Neural cell (in vitro differentiated cells): Measurements from ENCODE around the gene P2RX3. TPM values are rescaled to one million over a fixed set of nuclear protein-coding genes. Genes with fewer than 3 reads are reported as not detected.

ENCODE experiments used
- H2AFZ ChIP-seq: fragments of 200-600, 300-800 bp; sonication (generic), shearing (Covaris generic); 2 replicates; pipeline ENCODE4 v1.6.0; 2014; ENCODE audit warnings: low read depth, mild to moderate bottlenecking, antibody characterized with exemption, low read length, moderate library complexity
- H3F3A ChIP-seq: fragments of 200-600 bp; shearing (Covaris generic); 2 replicates; pipeline ENCODE4 v1.6.1; 2016; ENCODE audit warnings: mild to moderate bottlenecking, moderate library complexity, mixed read lengths, antibody characterized with exemption, low read length; ENCODE audit not compliant: insufficient read depth, poor library complexity, severe bottlenecking
- H3K27ac ChIP-seq: fragments of 200-600, 300-800 bp; sonication (generic), shearing (Covaris generic); 2 replicates; pipeline ENCODE4 v1.5.1; 2014; ENCODE audit warnings: mild to moderate bottlenecking, low read length, moderate library complexity
- H3K27me3 ChIP-seq: fragments of 300-800, 200-600 bp; sonication (generic), shearing (Covaris generic); 2 replicates; pipeline ENCODE4 v1.6.0; 2014; ENCODE audit warnings: mild to moderate bottlenecking, low read depth, low read length, moderate library complexity; ENCODE audit not compliant: insufficient read depth
- H3K36me3 ChIP-seq: fragments of 300-800, 200-600 bp; sonication (generic), shearing (Covaris generic); 2 replicates; pipeline ENCODE4 v1.5.1; 2014; ENCODE audit warnings: mild to moderate bottlenecking, antibody characterized with exemption, low read length, moderate library complexity; ENCODE audit not compliant: insufficient read depth
- H3K4me2 ChIP-seq: fragments of 300-800, 200-600 bp; sonication (generic), shearing (Covaris generic); 2 replicates; pipeline ENCODE4 v1.6.0; 2014; ENCODE audit warnings: mild to moderate bottlenecking, low read length
- H3K4me3 ChIP-seq: fragments of 300-800, 200-600 bp; sonication (generic), shearing (Covaris generic); 2 replicates; pipeline ENCODE4 v1.5.1; 2014; ENCODE audit warnings: mild to moderate bottlenecking, low read length, moderate library complexity
- H3K79me2 ChIP-seq: fragments of 200-600 bp; shearing (Covaris generic); replicated peaks from 2 replicates; pipeline ENCODE4 v1.6.0; 2014; ENCODE audit warnings: mild to moderate bottlenecking, low read length, moderate library complexity; ENCODE audit not compliant: insufficient read depth
- H3K9ac ChIP-seq: fragments of 300-800, 200-600 bp; sonication (generic), shearing (Covaris generic); 2 replicates; pipeline ENCODE4 v1.6.1; 2016; ENCODE audit warnings: mild to moderate bottlenecking, low read length, mixed read lengths
- H3K9me2 ChIP-seq: fragments of 200-600 bp; shearing (Covaris generic); 2 replicates; pipeline ENCODE4 v1.6.1; 2016; ENCODE audit warnings: mild to moderate bottlenecking, low read length, mixed read lengths; ENCODE audit not compliant: insufficient read depth
- H3K9me3 ChIP-seq: fragments of 200-600, 300-800 bp; sonication (generic), shearing (Covaris generic); 2 replicates; pipeline ENCODE4 v1.6.1; 2016; ENCODE audit warnings: mild to moderate bottlenecking, mixed run types, low read length, moderate library complexity, mixed read lengths
- H4K20me1 ChIP-seq: fragments of 200-600 bp; shearing (Covaris generic); 2 replicates; pipeline ENCODE4 v1.6.1; 2016; ENCODE audit warnings: mild to moderate bottlenecking, mixed run types; ENCODE audit not compliant: insufficient read depth
- CTCF ChIP-seq: fragments of 450-650 bp; IDR thresholded peaks from 2 replicates; pipeline ENCODE4 v1.5.1; 2014; ENCODE audit warnings: antibody characterized with exemption, mild to moderate bottlenecking, moderate library complexity; ENCODE audit not compliant: poor library complexity, severe bottlenecking
- EP300 ChIP-seq: fragments of 450-650 bp; conservative IDR thresholded peaks from 2 replicates; pipeline ENCODE4 v1.6.1; 2014; ENCODE audit warnings: antibody characterized with exemption, mild to moderate bottlenecking, moderate library complexity; ENCODE audit not compliant: poor library complexity, severe bottlenecking
- EZH2 ChIP-seq: fragments of 200-600, 300-800 bp; shearing (Covaris generic), sonication (generic); IDR thresholded peaks from 2 replicates; pipeline ENCODE4 v1.6.1; 2014; ENCODE audit warnings: antibody characterized with exemption, low read length, borderline replicate concordance, mild to moderate bottlenecking; ENCODE audit not compliant: insufficient read depth, poor library complexity, severe bottlenecking
- MXI1 ChIP-seq: fragments of 450-650 bp; conservative IDR thresholded peaks from 2 replicates; pipeline ENCODE4 v1.6.1; 2014; ENCODE audit warnings: antibody characterized with exemption, mild to moderate bottlenecking; ENCODE audit not compliant: poor library complexity, severe bottlenecking
- POLR2AphosphoS5 ChIP-seq: IDR thresholded peaks from 2 replicates; pipeline ENCODE4 v1.6.1; 2012
- RAD21 ChIP-seq: fragments of 450-650 bp; conservative IDR thresholded peaks from 2 replicates; pipeline ENCODE4 v1.6.1; 2014; ENCODE audit warnings: antibody characterized with exemption, mild to moderate bottlenecking, moderate library complexity
- SMC3 ChIP-seq: fragments of 450-650 bp; conservative IDR thresholded peaks from 2 replicates; pipeline ENCODE4 v1.6.1; 2014; ENCODE audit warnings: antibody characterized with exemption, mild to moderate bottlenecking, moderate library complexity; ENCODE audit not compliant: poor library complexity
- TAF1 ChIP-seq: IDR thresholded peaks from 2 replicates; pipeline ENCODE4 v1.6.1; 2012; ENCODE audit warnings: low read depth
- polyA plus RNA-seq: library from polyadenylated mRNA; depleted of rRNA; stranded (reverse); fragments of >200 nt; gene quantifications from 2 replicates; pipeline ENCODE4 v1.2.3, GENCODE V29; 2014
- TF ChIP-seq, protein P1 (sequence below): IDR thresholded peaks from 2 replicates; pipeline ENCODE4 v1.6.1; 2012; ENCODE audit warnings: borderline replicate concordance

P2RX3 gene
- polyA plus RNA-seq, 1 donor from 2014 or later, result not detected

GRCh38 chr11:57310630-57311086, 27.5 kb upstream of the P2RX3 start:
- no peaks in the 10 kb centered on the region for H3K36me3 ChIP-seq
- H3K27ac ChIP-seq, result no peak overlapping the region
- H3K79me2 ChIP-seq, result no peaks in the 10 kb centered on the region
- H4K20me1 ChIP-seq, result no peaks in the 10 kb centered on the region
- no peak overlapping the region for H2AFZ ChIP-seq
- H3K4me2 ChIP-seq, result no peak overlapping the region
- H3K9ac ChIP-seq, result no peak overlapping the region
- H3K27me3 ChIP-seq, result no peaks in the 10 kb centered on the region
- H3K9me2 ChIP-seq, result no peaks in the 10 kb centered on the region
- no peaks in the 10 kb centered on the region for H3F3A ChIP-seq
- no peak overlapping the region for H3K4me3 ChIP-seq
- TF ChIP-seq EP300 (no peak), CTCF (no peak), MXI1 (no peak), SMC3 (no peak), RAD21 (no peak), TAF1 (no peak), POLR2AphosphoS5 (no peak), EZH2 (no peak)
- TF ChIP-seq, protein P1, sequence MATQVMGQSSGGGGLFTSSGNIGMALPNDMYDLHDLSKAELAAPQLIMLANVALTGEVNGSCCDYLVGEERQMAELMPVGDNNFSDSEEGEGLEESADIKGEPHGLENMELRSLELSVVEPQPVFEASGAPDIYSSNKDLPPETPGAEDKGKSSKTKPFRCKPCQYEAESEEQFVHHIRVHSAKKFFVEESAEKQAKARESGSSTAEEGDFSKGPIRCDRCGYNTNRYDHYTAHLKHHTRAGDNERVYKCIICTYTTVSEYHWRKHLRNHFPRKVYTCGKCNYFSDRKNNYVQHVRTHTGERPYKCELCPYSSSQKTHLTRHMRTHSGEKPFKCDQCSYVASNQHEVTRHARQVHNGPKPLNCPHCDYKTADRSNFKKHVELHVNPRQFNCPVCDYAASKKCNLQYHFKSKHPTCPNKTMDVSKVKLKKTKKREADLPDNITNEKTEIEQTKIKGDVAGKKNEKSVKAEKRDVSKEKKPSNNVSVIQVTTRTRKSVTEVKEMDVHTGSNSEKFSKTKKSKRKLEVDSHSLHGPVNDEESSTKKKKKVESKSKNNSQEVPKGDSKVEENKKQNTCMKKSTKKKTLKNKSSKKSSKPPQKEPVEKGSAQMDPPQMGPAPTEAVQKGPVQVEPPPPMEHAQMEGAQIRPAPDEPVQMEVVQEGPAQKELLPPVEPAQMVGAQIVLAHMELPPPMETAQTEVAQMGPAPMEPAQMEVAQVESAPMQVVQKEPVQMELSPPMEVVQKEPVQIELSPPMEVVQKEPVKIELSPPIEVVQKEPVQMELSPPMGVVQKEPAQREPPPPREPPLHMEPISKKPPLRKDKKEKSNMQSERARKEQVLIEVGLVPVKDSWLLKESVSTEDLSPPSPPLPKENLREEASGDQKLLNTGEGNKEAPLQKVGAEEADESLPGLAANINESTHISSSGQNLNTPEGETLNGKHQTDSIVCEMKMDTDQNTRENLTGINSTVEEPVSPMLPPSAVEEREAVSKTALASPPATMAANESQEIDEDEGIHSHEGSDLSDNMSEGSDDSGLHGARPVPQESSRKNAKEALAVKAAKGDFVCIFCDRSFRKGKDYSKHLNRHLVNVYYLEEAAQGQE, result no peak
- no peaks in the 10 kb centered on the region for H3K9me3 ChIP-seq

- Histone ChIP-seq H2AFZ (no peak overlapping the region), H3K9ac (no peak overlapping the region), H3K4me2 (no peak overlapping the region), H3K79me2 (no peaks in the 10 kb centered on the region), H4K20me1 (no peaks in the 10 kb centered on the region), H3F3A (no peaks in the 10 kb centered on the region), H3K4me3 (no peak overlapping the region), H3K36me3 (no peaks in the 10 kb centered on the region), H3K9me2 (no peaks in the 10 kb centered on the region), H3K27me3 (no peaks in the 10 kb centered on the region), H3K27ac (no peak overlapping the region), H3K9me3 (no peaks in the 10 kb centered on the region)
- TF ChIP-seq SMC3 (no peak), RAD21 (no peak), EP300 (no peak), EZH2 (no peak), MXI1 (no peak), TAF1 (no peak)
- TF ChIP-seq, protein P1, result no peak
Observed at GRCh38 chr11:57311109-57311936, 26.8 kb upstream of the P2RX3 start.
